NCI-H1436 (cell line): ENCODE results near the gene BICC1.

ENCODE experiments used
- DNase-seq: peaks from one replicate; lab custom pipeline; 2025; lab: John Stamatoyannopoulos, UW

BICC1 gene

DNA sequence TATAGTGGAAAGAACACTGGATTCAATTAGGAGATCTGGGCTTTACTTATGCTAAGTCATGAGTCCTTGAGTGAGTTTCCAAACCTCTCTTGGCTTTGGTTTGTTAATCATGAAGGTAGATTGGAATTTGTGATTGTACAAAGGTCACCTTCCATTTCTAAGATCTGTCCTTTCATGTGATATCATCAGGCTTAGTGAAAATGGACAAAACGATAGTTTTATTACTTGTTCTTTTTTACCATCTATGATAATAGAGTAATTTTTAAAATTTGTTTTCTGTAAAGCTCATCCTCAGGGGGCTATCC lies 309.0 kb downstream of the BICC1 start:
- no peak for DNase-seq

GRCh38 chr10:58823983-58824382 lies 311.3 kb downstream of the BICC1 start:
- no peak for DNase-seq

DNA sequence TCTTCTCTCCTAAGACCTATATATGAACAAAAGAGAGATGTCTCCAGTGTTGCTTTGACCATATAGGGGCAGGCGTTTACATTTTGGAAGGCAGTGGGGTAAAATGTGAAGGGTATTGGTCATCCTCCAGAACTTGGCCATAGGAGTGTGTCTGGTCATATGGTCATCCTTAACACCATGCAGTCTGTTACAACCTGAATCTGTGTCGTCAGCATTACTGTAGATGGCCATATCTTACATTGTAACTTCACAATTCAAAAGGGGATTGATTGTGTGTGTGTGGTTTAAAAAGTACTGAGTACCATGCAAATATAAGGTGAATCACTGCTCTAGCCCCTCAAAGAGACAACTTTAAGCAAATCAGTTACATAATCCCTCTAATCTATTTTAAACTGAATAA lies 311.7 kb downstream of the BICC1 start:
- DNase-seq = no peak

DNA sequence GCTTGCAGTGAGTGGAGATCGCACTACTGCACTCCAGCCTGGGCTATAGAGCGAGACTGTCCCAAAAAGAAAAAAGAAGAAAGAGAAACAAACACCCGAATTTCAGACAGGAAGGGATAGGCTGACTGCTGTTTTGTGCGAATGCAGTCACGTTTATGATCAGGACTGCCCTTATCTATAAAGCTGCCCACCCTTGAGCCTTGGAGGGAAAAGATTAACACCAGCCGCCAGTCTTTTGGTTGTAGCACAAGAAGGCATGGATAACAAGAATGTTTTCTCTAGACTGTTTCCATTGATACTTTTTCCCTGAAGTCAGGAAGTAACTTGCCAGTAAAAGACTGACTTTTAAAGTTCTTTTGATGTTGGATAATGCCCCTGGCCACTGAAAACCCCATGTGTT lies 314.0 kb downstream of the BICC1 start:
- DNase-seq = no peak

GRCh38 chr10:58827381-58827780 lies 314.7 kb downstream of the BICC1 start:
- DNase-seq = no peak

DNA sequence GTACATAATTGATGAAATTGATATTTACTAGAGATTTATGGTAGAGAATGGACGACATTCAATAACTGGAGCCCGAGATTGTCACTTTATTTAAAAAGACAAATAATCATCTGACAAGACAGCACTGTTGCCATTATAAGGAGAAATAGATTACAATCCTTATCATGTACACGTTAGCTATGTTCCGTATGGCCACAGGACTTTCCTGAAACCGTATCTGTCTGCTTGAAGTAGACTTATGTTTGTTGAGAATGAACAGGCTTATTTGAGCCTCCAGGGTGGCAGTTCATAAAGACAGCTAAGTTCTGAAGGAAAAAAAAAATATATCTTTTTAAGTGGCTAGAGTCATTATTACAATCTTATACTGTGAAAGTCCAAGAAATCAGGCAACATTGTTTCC lies 317.2 kb downstream of the BICC1 start:
- DNase-seq = no peak

DNA sequence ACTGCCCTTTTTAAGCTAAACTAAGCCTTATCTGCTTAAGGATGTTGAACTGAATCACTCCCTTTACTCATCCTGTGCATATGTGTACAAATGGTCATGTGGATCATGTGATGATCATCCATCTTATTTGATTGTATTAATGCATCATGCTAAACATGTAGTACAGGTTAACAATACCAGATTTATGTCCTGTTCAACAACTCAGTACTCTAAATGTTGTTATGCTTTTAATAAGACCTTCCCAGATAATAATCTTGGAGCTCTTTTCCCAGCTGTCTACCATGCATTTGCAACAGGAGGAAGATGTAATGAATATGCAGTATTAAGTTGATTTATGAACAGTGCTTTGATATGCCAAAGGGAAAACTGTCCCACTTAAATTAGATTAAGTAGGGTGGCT lies 318.0 kb downstream of the BICC1 start:
- no peak for DNase-seq

DNA sequence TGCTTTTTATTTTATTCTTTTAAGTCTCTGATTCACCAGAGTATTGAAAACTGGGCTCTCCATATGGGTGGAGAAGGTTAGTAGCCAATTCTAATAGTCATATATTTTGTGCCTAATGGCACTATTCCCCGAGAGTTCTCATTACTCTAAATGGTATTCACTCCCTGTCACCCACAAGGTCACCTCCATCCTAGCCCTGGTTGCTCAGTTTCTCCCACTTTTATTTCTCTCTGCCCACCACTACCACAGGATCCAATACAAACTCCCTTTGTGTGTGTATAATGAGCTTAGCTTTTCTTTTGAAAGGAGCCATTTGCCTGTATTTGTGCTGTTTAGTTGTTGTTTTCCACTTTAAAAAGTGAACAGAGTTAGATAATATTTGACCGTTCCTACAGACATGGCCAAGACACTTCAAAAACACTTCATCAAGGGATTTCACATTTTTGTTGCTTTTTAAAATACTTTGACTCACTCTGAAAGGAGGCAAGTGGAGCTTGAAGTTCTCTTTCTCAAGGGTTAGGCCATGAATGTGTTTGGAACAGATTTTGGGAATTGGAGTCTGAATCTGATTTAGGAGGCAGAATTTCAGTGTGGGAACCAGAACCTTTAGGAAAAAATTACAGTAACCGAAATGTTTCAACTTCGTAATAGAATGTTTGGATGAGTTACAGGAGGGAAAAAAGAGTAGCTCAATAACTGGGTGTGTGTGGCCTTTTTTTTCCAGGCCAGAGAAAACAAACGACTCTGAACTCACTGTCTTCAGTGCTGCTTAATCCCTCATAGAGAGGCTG lies 321.3 kb downstream of the BICC1 start:
- DNase-seq = no peak

GRCh38 chr10:58836176-58836700 lies 323.6 kb downstream of the BICC1 start:
- no peak for DNase-seq

- no peak for DNase-seq
These were observed 324.4 kb downstream of the BICC1 start for GRCh38 chr10:58836991-58837575.

GRCh38 chr10:58837826-58838225 lies 325.2 kb downstream of the BICC1 start:
- no peak for DNase-seq

- DNase-seq = no peak
These were observed 326.0 kb downstream of the BICC1 start for GRCh38 chr10:58838561-58839208.

DNA sequence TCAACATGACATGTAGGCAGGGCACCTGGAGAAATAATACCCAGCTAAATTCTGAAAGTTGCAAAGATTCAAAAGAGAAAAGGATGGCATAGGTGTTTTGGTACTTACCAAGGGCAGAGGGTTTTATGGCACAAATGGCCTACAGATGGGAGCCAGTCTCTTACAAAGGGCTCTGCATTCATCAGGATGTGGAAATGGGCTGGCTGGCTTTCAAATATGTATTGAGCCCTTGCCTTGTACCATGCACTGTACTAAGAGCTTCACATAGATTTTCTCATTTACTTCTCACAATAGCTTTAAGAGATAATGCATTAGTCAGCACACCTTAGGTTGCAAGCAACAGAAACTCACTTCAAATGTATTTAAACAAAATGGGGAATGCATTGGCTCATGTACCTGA lies 327.1 kb downstream of the BICC1 start:
- no peak for DNase-seq

DNA sequence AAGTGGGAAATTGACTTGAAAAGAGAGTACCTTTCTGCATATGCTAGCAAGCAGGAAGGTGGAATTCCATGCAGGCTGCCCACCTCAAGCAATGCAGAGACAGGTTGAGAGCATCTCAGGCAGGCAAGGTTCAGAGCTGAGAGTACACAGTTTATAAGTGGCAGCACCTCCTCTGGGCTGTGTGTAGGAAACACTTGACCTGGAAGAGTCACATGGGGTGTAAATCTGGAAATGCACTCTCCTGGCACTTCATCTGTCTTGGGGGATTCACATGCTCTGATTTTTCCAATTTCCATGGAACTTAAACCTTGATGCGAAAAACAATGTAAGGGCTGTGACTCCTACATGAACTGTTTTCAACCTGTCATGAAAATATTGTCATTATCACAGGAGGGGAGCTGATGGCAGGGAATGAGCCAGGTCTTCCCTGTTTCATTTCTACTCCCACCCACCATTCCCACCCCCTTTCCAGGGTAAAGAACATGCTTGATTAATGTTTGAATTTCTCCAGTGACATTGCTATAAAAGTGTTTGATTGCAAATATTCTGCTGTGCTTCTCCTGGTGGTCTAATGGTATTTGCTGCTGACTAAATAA lies 328.3 kb downstream of the BICC1 start:
- DNase-seq = no peak

GRCh38 chr10:58842860-58843376 lies 330.2 kb downstream of the BICC1 start:
- DNase-seq = no peak

DNA sequence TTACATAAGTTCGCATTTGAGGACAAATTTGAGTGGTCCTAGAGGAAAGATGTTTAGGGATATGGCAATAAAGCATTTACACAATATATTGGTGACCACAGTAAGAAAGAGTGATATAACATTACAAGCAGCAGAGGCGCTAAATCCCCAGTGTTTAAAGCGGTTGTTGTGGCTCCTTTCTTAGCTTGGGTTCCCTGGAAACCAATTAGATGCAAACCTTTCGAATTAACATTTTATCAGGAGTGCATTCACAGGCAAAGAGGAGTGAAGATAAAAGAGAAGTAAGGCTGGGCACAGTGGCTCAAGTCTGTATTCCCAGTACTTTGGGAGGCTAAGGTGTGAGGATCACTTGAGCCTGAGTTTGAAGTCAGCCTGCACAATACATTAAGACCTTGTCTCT lies 331.1 kb downstream of the BICC1 start:
- no peak for DNase-seq

DNA sequence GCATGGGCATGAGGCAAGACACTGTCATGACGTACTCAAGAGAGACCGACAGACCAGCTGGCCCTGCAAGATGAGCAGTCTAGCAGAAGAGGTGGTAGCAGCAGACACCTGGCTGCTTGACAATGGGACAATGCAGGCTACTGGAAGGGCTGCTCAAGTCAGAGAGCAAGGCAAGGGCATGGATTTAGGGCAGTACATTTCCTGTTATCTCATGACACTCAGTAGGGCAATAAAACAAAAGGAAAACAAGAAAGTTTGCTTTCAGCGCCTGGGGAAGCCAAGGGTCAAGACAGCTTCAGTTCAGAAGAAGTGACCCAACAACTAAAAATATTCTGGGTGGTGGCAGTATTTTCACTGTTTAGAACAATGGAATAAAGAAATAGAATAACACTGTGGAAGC lies 332.0 kb downstream of the BICC1 start:
- no peak for DNase-seq

- no peak for DNase-seq
These were observed 334.2 kb downstream of the BICC1 start for GRCh38 chr10:58846856-58847255.

DNA sequence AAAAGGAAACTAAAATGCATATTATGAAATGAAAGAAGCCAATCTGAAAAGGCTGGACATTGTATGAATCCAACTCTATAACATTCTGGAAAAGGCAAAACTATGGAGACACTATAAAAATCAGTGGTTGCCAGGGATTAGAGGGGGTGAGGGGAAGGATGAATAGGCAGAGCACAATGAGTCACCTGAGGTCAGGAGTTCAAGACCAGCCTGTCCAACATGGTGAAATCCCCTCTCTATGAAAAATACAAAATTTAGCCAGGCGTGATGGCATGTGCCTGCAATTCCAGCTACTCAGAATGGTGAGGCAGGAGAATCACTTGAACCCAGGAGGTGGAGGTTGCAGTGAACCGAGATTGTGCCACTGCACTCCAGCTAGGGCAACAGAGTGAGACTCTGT lies 338.9 kb downstream of the BICC1 start:
- no peak for DNase-seq

GRCh38 chr10:58853668-58854067 lies 341.0 kb downstream of the BICC1 start:
- DNase-seq = no peak

DNA sequence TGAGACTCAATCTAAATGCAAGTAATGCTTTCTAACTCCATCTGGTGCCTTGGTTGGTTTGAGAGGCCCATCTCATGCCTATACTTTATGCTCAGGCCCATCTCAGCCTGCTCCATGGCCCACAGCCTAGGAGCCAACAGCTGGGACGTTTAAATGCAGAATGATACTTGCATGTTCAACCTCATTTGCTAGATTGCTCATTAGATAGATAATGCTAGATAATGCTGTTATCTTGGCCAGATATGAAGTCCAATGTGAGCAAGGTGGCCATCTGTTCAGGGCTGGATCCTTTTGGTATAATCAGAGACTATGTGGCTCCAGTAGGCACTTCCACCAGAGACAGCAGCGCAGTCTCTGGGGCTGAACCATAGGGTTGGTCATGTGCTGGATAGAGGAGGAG lies 342.1 kb downstream of the BICC1 start:
- no peak for DNase-seq

DNA sequence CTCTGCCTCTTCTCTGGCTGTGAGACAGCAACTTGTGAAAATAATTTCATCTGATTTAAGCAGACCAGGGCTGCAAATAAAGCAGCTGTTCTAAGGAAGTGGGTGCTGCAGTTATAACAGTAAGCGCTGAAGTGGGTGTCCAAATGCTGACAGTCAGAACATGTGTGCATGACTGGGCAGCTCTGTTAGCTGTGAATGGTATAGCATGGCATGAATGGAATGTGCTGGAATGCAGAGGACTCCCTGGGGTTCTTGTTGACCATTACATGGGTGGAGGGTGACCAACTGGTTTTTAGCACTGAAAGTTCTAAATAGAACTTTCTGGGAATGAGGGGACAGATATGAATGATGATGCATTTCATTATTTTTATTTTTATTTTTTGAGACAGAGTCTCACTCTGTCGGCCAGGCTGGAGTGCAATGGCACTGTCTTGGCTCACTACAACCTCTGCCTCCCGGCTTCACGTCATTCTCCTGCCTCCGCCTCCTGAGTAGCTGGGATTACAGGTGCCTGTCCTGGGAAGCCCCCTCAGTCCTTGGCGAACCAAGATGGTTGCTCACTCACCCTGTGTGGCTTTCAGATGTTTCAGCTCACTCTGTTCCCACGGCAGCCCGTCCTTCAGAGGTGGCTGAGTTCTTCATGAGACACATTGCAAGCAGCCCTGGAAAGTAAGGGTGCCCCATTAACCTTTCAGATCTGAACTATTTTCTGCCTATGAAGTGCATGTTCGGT lies 344.0 kb downstream of the BICC1 start:
- no peak for DNase-seq
